Activated CD4-positive, CD25-positive, alpha-beta regulatory T cell (primary cell): Measurements from ENCODE around the gene KRT83.

Experiments used
- DNase-seq, 4 experiments: peaks; one replicate each; lab custom pipeline; 2025; lab: John Stamatoyannopoulos, UW

Gene KRT83

DNA sequence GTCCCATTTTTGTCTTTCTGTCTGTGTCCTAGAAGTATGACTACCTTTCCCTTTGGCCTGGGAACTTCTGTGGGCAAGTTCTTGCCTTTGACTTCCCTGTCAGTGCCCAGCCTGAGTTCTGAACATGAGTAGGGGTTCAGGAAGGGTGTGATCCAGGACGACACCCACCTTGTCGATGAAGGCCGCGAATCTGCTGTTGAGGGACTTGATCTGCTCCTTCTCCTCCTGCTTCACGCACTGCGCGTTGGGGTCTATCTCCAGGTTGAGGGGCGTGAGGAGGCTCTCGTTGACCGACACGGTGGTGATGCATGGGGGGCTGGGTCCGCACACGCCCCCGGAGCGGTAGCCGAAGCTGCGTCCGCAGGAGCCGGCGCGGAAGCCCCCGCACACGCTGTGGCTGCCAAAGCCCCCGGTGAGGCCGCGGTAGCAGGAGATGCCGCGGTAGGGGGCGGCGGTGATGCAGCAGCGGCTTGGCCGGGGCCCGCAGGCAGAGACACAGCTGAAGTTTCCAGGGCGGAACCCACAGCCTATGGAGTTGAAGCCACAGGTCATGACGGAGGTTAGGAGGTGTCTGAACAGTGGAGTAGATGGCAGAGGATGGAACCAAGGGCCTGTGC lies at the start of gene KRT83:
KRT83 (minus strand) TSS at position 615 of the 617 bp plus-strand sequence; CDS start at position 552, 63 bp downstream.
- DNase-seq, result no peak

GRCh38 chr12:52369809-52370208 lies 48.6 kb upstream of the KRT83 start:
- DNase-seq, result no peak

- no peak for DNase-seq
These were observed 48.0 kb upstream of the KRT83 start for GRCh38 chr12:52369211-52369610.

- no peak for DNase-seq
These were observed 47.3 kb upstream of the KRT83 start for GRCh38 chr12:52368508-52368907.

- no peak for DNase-seq
These were observed 46.7 kb upstream of the KRT83 start for GRCh38 chr12:52367876-52368275.

DNA sequence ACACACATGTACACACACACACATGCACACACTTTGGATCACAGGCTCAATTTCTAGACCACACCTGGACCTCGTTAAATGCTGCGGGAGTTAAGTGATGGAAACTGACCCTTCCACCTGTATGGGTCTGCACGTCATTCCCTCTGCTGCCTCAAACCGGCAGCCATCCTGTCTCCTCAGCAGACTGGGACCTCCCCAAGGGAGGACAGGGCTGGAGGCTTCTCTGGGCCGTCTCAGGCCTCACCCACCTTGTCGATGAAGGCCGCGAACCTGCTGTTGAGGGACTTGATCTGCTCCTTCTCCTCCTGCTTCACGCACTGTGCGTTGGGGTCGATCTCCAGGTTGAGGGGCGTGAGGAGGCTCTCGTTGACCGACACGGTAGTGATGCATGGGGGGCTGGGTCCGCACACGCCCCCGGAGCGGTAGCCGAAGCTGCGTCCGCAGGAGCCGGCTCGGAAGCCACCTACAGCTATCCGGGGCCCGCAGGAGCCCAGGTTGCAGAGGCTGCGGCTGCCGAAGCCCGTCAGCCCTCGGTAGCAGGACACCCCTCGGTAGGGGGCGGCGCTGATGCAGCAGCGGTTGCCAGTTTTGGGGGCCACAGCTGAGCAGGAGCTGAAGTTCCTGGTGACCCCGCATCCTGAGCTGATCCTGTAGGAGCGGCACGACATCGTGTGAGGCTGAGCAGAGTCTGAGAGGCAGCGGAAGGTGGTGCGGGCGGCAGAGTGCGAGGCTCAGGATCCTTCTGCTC lies 45.7 kb upstream of the KRT83 start, which contains the start of gene KRT85:
KRT85 (minus strand) TSS at position 744 of the 748 bp plus-strand sequence; CDS start at position 668, 76 bp downstream.
- DNase-seq, result no peak

DNA sequence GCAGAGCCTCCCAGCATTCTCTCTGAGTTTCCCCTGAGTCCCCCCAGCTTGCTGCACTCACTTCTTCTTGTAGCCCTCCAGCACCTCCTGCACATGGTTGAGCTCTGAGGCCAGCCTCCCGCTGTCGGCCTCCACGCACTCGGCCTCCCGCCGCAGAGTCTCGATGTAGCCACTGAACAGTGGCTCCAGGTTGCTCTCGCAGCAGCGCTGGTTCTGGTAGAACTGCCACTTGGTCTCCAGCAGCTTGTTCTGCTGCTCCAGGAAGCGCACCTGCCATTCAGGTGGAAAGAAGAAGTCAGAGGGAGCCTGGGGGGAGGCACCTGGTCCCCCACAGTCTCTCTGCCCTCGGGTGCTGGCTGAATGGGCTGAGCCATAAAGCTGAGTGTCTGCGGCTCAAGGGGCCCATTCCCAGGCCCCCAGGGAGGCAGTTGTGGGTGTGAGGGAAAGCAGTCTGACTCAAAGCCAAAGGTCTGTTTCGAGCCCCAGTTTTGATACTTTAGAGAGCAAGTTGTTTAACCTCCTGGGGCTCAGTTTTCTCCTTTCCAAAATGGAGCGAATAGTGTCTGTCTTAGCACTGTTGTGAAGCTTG lies 43.8 kb upstream of the KRT83 start:
- no peak for DNase-seq

DNA sequence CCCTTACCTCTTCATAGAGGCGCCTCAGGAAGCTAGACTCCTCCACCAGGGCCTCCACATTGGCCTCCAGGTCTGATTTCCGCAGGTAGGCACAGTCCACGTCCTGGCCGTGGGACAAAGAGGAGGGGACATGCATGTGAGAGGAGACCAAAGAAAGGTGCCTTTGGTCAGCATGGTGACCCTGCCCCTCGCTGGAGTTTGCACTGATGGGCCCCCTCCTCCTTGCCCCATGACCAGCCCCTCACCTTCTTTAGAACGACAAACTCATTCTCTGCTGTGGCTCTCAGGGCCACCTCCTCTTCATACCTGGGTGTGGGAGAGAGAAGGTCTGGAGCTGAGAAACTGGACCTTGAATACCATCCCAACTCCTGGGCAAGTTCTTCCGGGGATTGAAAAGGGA lies 42.9 kb upstream of the KRT83 start:
- no peak for DNase-seq

GRCh38 chr12:52363111-52363679 lies 42.0 kb upstream of the KRT83 start:
- DNase-seq, result no peak

DNA sequence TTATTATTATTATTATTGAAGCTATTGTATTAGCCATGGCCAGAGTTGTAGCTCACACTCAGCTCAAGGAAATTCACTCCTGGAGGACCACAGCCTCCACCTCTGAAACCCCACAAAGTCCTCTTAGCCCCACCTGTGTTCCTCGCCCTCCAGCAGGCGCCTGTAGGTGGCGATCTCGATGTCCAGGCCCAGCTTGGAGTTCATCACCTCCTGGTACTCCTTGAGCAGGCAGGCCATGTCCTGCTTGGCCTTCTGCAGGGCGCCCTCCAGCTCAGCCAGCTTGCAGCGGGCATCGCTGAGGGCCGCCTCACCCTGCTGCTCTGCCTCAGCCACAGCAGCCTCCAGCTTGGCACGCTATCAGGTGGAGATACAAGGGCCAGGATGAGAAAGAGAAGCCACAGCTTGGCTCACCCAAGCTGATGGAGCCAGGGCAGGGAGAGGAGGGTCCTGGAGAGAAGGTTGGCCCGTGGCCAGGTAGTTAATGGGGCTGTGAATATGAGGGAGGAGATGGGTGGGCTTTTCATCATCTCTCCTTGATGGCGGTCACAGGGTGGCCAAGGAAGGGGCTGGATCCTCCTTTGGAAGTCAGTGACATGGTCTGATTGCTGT lies 41.0 kb upstream of the KRT83 start:
- DNase-seq, result no peak

- no peak for DNase-seq
These were observed 40.4 kb upstream of the KRT83 start for GRCh38 chr12:52361553-52361952.

- DNase-seq, result no peak
These were observed 39.6 kb upstream of the KRT83 start for GRCh38 chr12:52360663-52361271.

DNA sequence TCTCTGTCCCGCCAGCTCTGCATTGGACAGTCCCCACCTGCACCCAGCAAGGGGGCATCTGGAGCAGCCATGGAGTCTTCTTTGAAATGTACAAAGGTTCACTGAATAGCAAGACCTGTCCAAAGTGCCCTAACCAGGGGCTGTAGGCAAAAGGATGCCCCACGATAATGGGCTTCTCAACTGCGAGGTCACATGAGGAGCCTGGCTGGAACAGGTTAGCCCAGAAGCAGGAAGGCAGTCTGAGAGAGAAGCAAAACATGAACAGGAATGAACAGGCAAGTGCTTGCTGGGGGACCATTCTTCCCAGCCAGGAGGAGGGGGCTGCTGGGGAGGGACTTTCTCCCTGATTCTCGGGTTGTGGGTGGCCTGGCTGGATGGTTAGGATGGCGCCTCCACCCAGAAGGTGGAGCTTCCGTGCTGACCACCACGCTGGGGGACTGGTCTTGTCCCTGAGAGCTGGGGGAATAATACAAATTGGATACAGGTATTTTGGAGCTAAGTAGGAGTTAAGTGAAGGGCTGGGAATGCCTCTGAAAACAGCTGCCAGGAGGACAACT lies 39.0 kb upstream of the KRT83 start:
- no peak for DNase-seq

DNA sequence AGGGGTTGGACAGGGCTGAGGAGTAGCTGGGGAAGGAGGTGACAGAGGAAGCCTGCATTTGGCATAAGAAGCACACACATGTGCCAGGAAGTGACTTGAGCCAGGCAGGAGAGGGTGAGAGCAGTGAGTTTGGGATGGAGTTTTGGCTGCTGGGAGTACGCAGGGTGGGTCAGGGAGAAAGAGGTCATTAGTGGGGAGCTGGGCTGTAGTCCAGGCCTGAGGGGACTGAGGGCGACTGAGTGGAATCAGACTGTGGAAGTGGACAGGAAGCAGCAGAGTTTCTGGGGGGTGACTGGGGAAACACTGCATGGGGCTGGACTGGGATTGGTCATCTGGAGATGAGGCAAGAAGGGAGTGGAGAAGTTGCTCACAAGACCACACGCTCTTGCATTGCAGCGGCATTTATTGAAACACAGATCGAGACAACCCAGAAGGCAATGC lies 38.4 kb upstream of the KRT83 start:
- no peak for DNase-seq

DNA sequence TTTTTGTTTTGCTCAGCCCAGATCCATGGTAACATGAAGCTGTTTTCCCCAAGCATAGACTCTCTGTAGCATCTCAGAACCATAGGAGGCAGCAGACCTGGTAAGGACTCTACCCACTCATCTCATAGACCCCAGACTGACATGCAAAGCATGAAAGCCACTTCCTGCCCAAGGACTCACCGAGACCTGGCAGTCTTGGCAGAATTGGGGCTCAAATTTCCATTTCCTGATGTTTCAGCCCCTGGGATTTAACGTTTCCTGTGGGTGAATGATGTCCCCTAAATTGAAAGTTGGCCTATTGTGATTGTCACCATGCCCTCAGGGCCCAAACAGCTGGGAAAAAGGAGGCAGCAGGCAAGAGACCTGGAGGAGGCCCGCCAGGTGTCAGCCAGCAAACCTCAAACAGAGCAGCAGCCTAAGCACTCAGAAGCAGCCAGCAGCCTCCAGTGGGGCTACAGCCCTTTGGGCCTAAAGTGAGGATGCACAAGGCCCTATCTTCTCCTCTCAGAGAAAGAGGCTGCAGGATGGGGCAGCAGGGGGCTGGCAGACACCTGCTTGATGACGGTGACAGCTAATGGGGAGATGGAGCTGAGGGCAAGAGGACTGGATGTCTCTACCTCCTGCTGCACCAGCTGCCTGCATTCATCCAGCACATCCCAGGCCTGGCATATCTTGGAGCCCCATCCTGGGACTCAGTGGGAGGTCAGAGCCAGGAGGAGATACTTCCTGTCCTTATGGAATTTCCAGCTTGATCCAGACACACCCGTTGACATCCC lies 37.6 kb upstream of the KRT83 start:
- no peak for DNase-seq

DNA sequence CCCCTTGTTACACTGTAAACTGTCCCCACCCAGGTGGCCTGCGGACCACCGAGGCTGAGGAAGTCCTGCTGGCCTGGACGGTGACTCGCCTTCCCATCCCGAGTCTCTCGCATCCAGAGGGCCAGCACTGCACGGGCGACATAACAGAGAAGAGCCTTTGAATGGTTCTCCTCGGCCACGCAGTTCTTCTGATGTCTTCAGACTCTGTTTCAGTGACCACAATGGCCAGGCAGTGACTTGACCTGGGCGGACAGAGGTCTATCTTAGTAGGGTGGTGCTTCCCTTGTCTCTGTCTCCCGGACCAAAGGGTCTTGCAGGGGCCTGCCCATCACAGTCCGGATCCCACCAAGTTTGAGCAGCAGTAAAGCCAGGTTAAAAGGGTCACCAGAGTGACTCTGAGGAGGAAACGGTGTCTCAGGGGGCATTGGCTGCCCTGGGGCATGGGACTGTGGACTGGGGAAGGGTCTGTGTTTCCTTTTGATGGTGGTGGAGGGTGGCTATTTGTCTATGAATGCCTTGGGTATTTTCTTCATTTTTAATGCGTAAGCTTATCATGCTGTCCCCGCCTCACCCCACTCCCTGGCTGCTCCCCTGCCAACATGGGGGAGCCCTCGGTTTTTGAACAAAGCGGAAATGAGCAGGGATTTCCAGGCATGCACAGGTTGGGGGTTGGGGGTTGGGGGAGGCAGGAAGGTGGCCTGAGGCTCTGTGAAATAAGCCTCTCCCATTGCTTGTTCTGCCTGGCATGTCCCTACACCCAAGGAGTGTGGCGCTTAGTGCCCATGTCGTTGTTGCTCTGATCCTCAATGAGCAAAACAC lies 35.8 kb upstream of the KRT83 start:
- DNase-seq, result no peak

- no peak for DNase-seq
These were observed 35.0 kb upstream of the KRT83 start for GRCh38 chr12:52356031-52356761.

- no peak for DNase-seq
These were observed 34.0 kb upstream of the KRT83 start for GRCh38 chr12:52355176-52355575.

DNA sequence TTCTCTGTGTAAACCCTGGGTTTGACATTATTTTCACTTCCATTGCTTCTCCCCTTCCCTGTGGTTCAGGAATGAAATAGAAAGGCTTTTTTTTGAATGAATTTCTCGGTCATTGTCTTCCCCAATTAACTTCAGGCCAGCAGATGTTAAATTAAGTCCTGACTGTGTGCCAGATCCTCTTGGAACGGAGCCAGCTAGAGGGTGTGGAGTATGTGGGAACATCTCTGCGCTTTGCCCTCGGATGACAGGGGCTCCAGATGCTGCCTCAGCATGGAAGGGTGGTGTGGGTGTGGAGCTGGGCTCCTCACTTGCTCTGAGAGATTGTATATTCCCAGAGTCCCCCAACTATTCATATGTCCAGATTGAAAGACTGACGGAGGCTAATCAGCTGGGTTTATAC lies 33.0 kb upstream of the KRT83 start:
- no peak for DNase-seq
